ENCODE data around the gene TUBA4B.

DNA sequence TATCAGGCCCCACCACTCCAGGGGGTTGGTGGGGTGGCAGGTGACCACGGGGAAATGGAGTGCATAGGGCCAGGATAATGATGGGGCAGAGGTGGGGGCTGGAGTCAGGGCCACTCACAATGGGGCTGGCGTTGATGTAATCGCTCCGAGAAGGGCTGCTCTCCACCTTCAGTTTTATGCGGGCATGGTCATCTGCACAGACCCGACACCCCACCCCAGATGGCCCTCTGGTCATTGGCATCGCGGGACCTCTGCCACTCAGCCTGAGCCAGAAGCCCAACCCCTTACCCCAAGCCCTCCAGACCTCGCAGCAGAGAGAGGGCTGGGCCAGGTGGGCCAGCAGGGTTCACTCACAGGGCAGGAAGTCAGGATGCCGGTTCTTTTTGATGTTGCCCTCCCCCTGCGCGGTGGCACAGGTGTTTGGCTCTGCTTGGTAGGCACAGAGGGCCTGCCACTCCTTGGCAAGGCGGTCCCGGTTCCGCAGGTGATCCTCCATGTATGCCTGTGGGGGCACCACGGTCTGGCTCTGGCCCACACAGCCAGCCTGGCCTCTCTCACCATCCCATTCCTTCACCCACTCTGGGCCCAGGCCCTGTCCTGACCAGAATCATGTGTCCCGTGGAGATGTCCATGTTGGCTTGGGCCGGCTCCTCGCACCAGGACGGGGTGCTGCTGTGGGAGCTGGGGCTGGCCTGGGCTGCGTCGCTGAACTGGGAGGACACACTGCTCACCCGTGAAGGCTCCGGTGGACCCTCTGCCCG, 43.8 kb downstream of the TUBA4B start:
- TF ChIP-seq POLR2A (IDR thresholded peaks at IDR 0.05; ENCODE audit: low read depth, low read length) = no peak
- TF ChIP-seq POLR2AphosphoS5 (IDR thresholded peaks at IDR 0.05; ENCODE audit: low read depth, low read length) = no peak
- TF ChIP-seq TAF1 (IDR thresholded peaks at IDR 0.05; ENCODE audit: borderline replicate concordance, low read depth, low read length) = no peak
